Endometrial microvascular endothelial cells (primary cell): ENCODE results near the gene FAM222B. TPM values are rescaled to one million over a fixed set of nuclear protein-coding genes. Genes with fewer than 3 reads are reported as not detected.

ENCODE experiments used
- in situ Hi-C: cut with HindIII; loops from 2 replicates; pipeline ENCODE4 v1.10.0; 2017; ENCODE audit warnings: low sequenced_read_pairs, low pct_unique_long_range_greater_than_20kb; ENCODE audit errors: inconsistent ontology term
- total RNA-seq: library from RNA; depleted of rRNA; stranded (reverse); fragments of >200 nt; gene quantifications from one replicate; pipeline ENCODE4 v1.2.3, GENCODE V29; 2015; ENCODE audit errors: inconsistent ontology term

FAM222B gene
- total RNA-seq, 1 donor from 2014 or later = 23.0 TPM

- in situ Hi-C loops = no loop called here
Observed at GRCh38 chr17:28750178-28751047, 92.2 kb downstream of the FAM222B start.

GRCh38 chr17:28749516-28750177 is 92.9 kb downstream of the FAM222B start:
- in situ Hi-C loops = no loop called here

- in situ Hi-C loops = no loop called here
Observed at GRCh38 chr17:28748852-28749515, 93.6 kb downstream of the FAM222B start.

GRCh38 chr17:28747801-28748750 is 94.5 kb downstream of the FAM222B start:
- in situ Hi-C loops = no loop called here

GRCh38 chr17:28747051-28747691 is 95.4 kb downstream of the FAM222B start:
- in situ Hi-C loops = no loop called here

GRCh38 chr17:28746611-28747050 is 96.0 kb downstream of the FAM222B start:
- in situ Hi-C loops = no loop called here

GRCh38 chr17:28745786-28746411 is 96.7 kb downstream of the FAM222B start:
- in situ Hi-C loops = no loop called here

- in situ Hi-C loops = no loop called here
Observed at GRCh38 chr17:28744972-28745785, 97.4 kb downstream of the FAM222B start.

GRCh38 chr17:28744104-28744971 is 98.3 kb downstream of the FAM222B start:
- in situ Hi-C loops = no loop called here

- in situ Hi-C loops = no loop called here
Observed at GRCh38 chr17:28743243-28744103, 99.1 kb downstream of the FAM222B start, which contains the start of gene TRAF4. Gene TRAF4 (plus strand): TSS chr17:28744011. CDS start chr17:28744113, 102 bp downstream.

GRCh38 chr17:28741358-28742349 is 100.9 kb downstream of the FAM222B start:
- in situ Hi-C loops = no loop called here

GRCh38 chr17:28740406-28741357 is 101.9 kb downstream of the FAM222B start:
- in situ Hi-C loops = no loop called here
